ENCODE data around the gene PBX2.
"Not testable (repeated sequence)": the region's sequence is repeated elsewhere in the genome, so short reads cannot be mapped to it uniquely, and the experiment has no call there.

DNA sequence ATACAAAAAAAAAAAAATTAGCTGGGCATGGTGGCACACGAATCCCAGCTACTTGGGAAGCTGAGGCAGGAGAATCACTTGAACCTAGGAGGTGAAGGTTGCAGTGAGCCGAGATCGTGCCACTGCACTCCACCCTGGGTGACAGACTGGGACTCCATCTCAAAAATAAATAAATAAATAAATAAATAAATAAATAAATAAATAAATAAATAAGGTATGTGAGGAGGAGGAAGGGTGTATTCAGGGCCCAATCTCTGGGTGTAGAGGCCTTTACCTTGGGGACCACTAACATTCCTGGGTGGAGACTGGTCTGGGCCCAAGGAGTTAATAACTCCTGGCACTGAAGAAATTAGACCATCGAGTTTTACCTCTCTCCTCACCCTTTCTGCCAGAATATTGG lies 21.4 kb upstream of the PBX2 start:
- TF ChIP-seq YY1 (IDR thresholded peaks at IDR 0.05; ENCODE audit: insufficient read depth, insufficient read length); ZNF274 (IDR thresholded peaks at IDR 0.05; ENCODE audit: low read depth, low read length): not testable (repeated sequence)
